Small intestine (tissue), 4 donors: ENCODE measurements around the gene WBP2. TPM values are rescaled to one million over a fixed set of nuclear protein-coding genes. Genes with fewer than 3 reads are reported as not detected.

ENCODE experiments used
- polyA plus RNA-seq, 4 donors: library from polyadenylated mRNA; stranded (reverse) in 3 of 4; unstranded in 1 of 4; fragments of 200-250 nt in 3 of 4; fragments of 120-200 nt in 1 of 4; gene quantifications; one replicate each; pipeline versions ENCODE4 v1.2.1 to v1.2.3, GENCODE V29; 2013
- donor health status: healthy with polysubstance abuse.
- donor health status: Bipolar disorder and iron deficiency.
- donor health status: healthy.

WBP2 gene
- polyA plus RNA-seq, 4 donors: 68.4 to 121 (median 99.8) TPM

Other genes with a start within 250 kb of the WBP2 start
- gene SMIM5, start 221.9 kb downstream of the WBP2 start, polyA plus RNA-seq: 100 to 1,000 TPM in 1 of 4 donors, 10 to 100 TPM in 3; 10.4 to 114 (median 52.9) TPM
- 10 to 100 TPM; 14.6 to 41.2 (median 17.9) TPM for gene RECQL5, start 188.2 kb downstream of the WBP2 start, polyA plus RNA-seq
- gene SAP30BP, start 188.0 kb downstream of the WBP2 start, polyA plus RNA-seq: 10 to 100 TPM; 52.6 to 92.7 (median 75.0) TPM
- 100 to 1,000 TPM in 3 of 4 donors, 10 to 100 TPM in 1; 37.4 to 288 (median 155) TPM for gene ITGB4, start 133.9 kb downstream of the WBP2 start, polyA plus RNA-seq
- gene GALK1, start 90.1 kb downstream of the WBP2 start, polyA plus RNA-seq: 100 to 1,000 TPM in 1 of 4 donors, 10 to 100 TPM in 3; 43.4 to 116 (median 81.4) TPM
- 10 to 100 TPM in 3 of 4 donors, 1 to 10 TPM in 1; 8.9 to 34.3 (median 16.3) TPM for gene UNK, start 70.5 kb downstream of the WBP2 start, polyA plus RNA-seq
- 10 to 100 TPM in 2 of 4 donors, 1 to 10 TPM in 2; 8.1 to 40.3 (median 12.6) TPM for gene UNC13D, start 10.9 kb downstream of the WBP2 start, polyA plus RNA-seq
- 10 to 100 TPM in 3 of 4 donors, 1 to 10 TPM in 1; 4.9 to 63.3 (median 43.8) TPM for gene TRIM47, start 23.2 kb upstream of the WBP2 start, polyA plus RNA-seq
- gene TRIM65, start 41.6 kb upstream of the WBP2 start, polyA plus RNA-seq: 10 to 100 TPM in 2 of 4 donors, 1 to 10 TPM in 2; 6.5 to 17.1 (median 11.3) TPM
- gene MRPL38, start 49.5 kb upstream of the WBP2 start, polyA plus RNA-seq: 10 to 100 TPM; 56.9 to 93.5 (median 65.1) TPM
- 10 to 100 TPM in 1 of 4 donors, 1 to 10 TPM in 3; 2.2 to 45.7 (median 5.4) TPM for gene FBF1, start 85.7 kb upstream of the WBP2 start, polyA plus RNA-seq
- 100 to 1,000 TPM in 1 of 4 donors, 10 to 100 TPM in 3; 20.6 to 111 (median 62.5) TPM for gene ACOX1, start 123.8 kb upstream of the WBP2 start, polyA plus RNA-seq
- gene TEN1, start 123.9 kb upstream of the WBP2 start, polyA plus RNA-seq: 10 to 100 TPM; 22.8 to 96.6 (median 54.7) TPM
- gene CDK3, start 145.5 kb upstream of the WBP2 start, polyA plus RNA-seq: 10 to 100 TPM in 3 of 4 donors, 1 to 10 TPM in 1; 7.9 to 82.3 (median 41.7) TPM
- 10 to 100 TPM; 10.7 to 66.4 (median 41.9) TPM for gene EVPL, start 172.0 kb upstream of the WBP2 start, polyA plus RNA-seq
- 10 to 100 TPM; 34.0 to 61.5 (median 39.2) TPM for gene SRP68, start 217.2 kb upstream of the WBP2 start, polyA plus RNA-seq
- gene GALR2, start 219.4 kb upstream of the WBP2 start, polyA plus RNA-seq: under 1 TPM in 2 of 4 donors, not detected in 2; 0.25 to 0.54 TPM
- 10 to 100 TPM in 1 of 4 donors, 1 to 10 TPM in 2, under 1 TPM in 1; 0.87 to 21.6 (median 2.0) TPM for gene ZACN, start 223.8 kb upstream of the WBP2 start, polyA plus RNA-seq
- 10 to 100 TPM; 47.3 to 88.0 (median 49.7) TPM for gene EXOC7, start 248.5 kb upstream of the WBP2 start, polyA plus RNA-seq